Esophagus (tissue), 2 donors: Measurements from ENCODE around the gene TMEM33. TPM values are rescaled to one million over a fixed set of nuclear protein-coding genes. Genes with fewer than 3 reads are reported as not detected.

ENCODE experiments used
- H3K27ac ChIP-seq, 2 donors: one replicate each; pipeline ENCODE4 v1.5.1; 2013; ENCODE audit warnings: low read depth in 2 of 2, mild to moderate bottlenecking in 2 of 2, inconsistent platforms in 1 of 2, low read length in 1 of 2, moderate library complexity in 1 of 2
- H3K27me3 ChIP-seq, 2 donors: one replicate each; pipeline ENCODE4 v1.6.1; 2013; ENCODE audit warnings: low read length in 2 of 2, control low read depth in 1 of 2, mild to moderate bottlenecking in 1 of 2; ENCODE audit not compliant: insufficient read depth in 2 of 2, control insufficient read depth in 1 of 2
- H3K36me3 ChIP-seq, 2 donors: one replicate each; pipeline ENCODE4 v1.6.1; 2013; ENCODE audit warnings: low read length in 1 of 2; ENCODE audit not compliant: control insufficient read depth in 2 of 2, insufficient read depth in 2 of 2
- H3K4me1 ChIP-seq, 2 donors: one replicate each; pipeline ENCODE4 v1.6.1; 2013; ENCODE audit warnings: low read length in 1 of 2; ENCODE audit not compliant: control insufficient read depth in 2 of 2, insufficient read depth in 2 of 2
- H3K4me3 ChIP-seq, 2 donors: one replicate each; pipeline ENCODE4 v1.5.1; 2013; ENCODE audit warnings: low read length in 2 of 2, mild to moderate bottlenecking in 2 of 2, low read depth in 1 of 2, moderate library complexity in 1 of 2
- H3K9me3 ChIP-seq, 2 donors: one replicate each; pipeline ENCODE4 v1.6.1; 2013; ENCODE audit warnings: mild to moderate bottlenecking in 2 of 2, low read depth in 1 of 2, low read length in 1 of 2, moderate library complexity in 1 of 2; ENCODE audit not compliant: control insufficient read depth in 2 of 2, insufficient read depth in 1 of 2
- WGBS, 2 donors: extraction: QIAGEN DNeasy Blood & Tissue Kit; methylation state at CpG; one replicate each; pipeline ENCODE4 v1.1.7; 2013; 5-methylcytosine and 5-hydroxymethylcytosine counted together
- polyA plus RNA-seq, 2 donors: library from polyadenylated mRNA; stranded (reverse); fragments of 200-250 nt; gene quantifications; one replicate each; pipeline ENCODE4 v1.2.3, GENCODE V29; 2013
- donor health status: healthy with polysubstance abuse.
- donor health status: Bipolar disorder and iron deficiency.

The TMEM33 gene
- polyA plus RNA-seq, 2 donors, result 10.9 to 21.0 TPM

- Histone ChIP-seq H3K4me1 (peaks cover 5 to 6% of the 10 kb centered on the region in 2 donors), H3K27ac (no peak overlapping the region), H3K4me3 (peak overlapping the region in 1 of 2 donors; percentile 89), H3K9me3 (no peaks in the 10 kb centered on the region), H3K36me3 (no peaks in the 10 kb centered on the region), H3K27me3 (no peaks in the 10 kb centered on the region)
- 86 to 90% methylated on average over 9 of the region's 9 CpGs for WGBS, 2 donors
Observed at GRCh38 chr4:41934514-41934900, 722 bp upstream of the TMEM33 start.

- Histone ChIP-seq H3K27ac (peak overlapping the region; percentile 85 to 87), H3K27me3 (no peaks in the 10 kb centered on the region), H3K36me3 (no peaks in the 10 kb centered on the region), H3K9me3 (no peaks in the 10 kb centered on the region), H3K4me3 (peak overlapping the region; percentile 79 to 89), H3K4me1 (peaks cover 5 to 6% of the 10 kb centered on the region in 2 donors)
- 2 to 3% methylated on average over 12 of the region's 12 CpGs for WGBS, 2 donors
Observed at GRCh38 chr4:41935652-41936021, 408 bp downstream of the TMEM33 start.

DNA sequence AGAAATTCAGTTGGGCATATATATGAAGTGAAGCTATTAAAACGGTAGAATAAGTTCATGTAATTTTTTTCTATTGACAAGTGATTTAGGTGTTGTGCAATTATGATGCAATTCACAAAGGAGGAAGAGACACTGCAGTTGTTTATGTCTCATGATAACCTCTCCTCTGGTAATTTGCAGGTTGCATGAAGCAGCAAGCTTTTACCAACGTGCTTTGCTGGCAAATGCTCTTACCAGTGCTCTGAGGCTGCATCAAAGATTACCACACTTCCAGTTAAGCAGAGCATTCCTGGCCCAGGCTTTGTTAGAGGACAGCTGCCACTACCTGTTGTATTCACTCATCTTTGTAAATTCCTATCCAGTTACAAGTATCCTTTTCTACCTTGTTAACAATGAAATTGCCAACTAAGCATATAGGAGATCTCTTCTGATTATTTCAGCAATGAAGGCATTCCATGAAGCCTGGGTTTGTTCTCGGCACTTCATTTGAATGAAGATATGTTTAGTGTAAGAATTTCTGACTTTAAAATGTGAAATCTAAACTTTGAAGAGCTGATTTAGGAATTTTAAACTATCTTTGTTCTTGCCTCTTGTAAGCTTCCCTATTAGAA is 3.9 kb downstream of the TMEM33 start:
- WGBS, 2 donors, result 46 to 65% methylated on average over 3 of the region's 3 CpGs
- Histone ChIP-seq H3K27me3 (no peaks in the 10 kb centered on the region), H3K4me3 (no peak overlapping the region), H3K27ac (no peak overlapping the region), H3K4me1 (peaks cover 5 to 6% of the 10 kb centered on the region in 2 donors), H3K36me3 (no peaks in the 10 kb centered on the region), H3K9me3 (no peaks in the 10 kb centered on the region)

GRCh38 chr4:41940834-41941233 is 5.6 kb downstream of the TMEM33 start:
- H3K27me3 ChIP-seq, result no peaks in the 10 kb centered on the region
- no peak overlapping the region for H3K27ac ChIP-seq
- no peak overlapping the region for H3K4me3 ChIP-seq
- no peaks in the 10 kb centered on the region for H3K36me3 ChIP-seq
- no peaks in the 10 kb centered on the region for H3K9me3 ChIP-seq
- peaks cover 5 to 6% of the 10 kb centered on the region in 2 donors for H3K4me1 ChIP-seq

GRCh38 chr4:41943506-41943905 is 8.3 kb downstream of the TMEM33 start:
- no peaks in the 10 kb centered on the region for H3K4me1 ChIP-seq
- H3K4me3 ChIP-seq, result no peak overlapping the region
- no peak overlapping the region for H3K27ac ChIP-seq
- WGBS, 2 donors, result 81 to 85% methylated on average over 2 of the region's 2 CpGs
- no peaks in the 10 kb centered on the region for H3K9me3 ChIP-seq
- no peaks in the 10 kb centered on the region for H3K27me3 ChIP-seq
- no peaks in the 10 kb centered on the region for H3K36me3 ChIP-seq

- Histone ChIP-seq H3K36me3 (no peaks in the 10 kb centered on the region), H3K9me3 (no peaks in the 10 kb centered on the region), H3K27ac (no peak overlapping the region), H3K4me1 (no peaks in the 10 kb centered on the region), H3K4me3 (no peak overlapping the region), H3K27me3 (no peaks in the 10 kb centered on the region)
Observed at GRCh38 chr4:41944089-41944488, 8.9 kb downstream of the TMEM33 start.

DNA sequence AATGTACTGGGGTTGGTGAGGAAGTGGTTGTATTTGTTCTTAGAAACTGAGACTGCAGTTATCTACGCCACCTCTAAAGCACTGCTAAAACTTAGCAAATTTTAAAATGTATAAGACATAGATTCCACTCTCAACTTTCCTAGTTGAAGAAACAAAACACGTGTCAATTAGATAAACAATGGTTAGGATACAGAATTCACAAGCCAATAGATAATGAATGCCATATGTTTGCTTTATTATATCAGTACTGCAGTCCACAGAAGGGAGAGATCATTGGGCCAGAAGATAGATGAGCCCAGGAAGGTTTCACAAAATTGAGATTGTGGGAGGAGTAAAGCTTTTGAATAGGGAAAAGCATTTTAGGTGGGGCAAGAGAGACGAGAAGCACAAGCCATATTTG is 14.3 kb downstream of the TMEM33 start:
- H3K27me3 ChIP-seq, result no peaks in the 10 kb centered on the region
- peaks cover 0 to 2% of the 10 kb centered on the region in 2 donors for H3K36me3 ChIP-seq
- WGBS, 2 donors, result 73 to 77% methylated on average over 3 of the region's 3 CpGs
- H3K4me1 ChIP-seq, result no peaks in the 10 kb centered on the region
- H3K4me3 ChIP-seq, result no peak overlapping the region
- no peaks in the 10 kb centered on the region for H3K9me3 ChIP-seq
- no peak overlapping the region for H3K27ac ChIP-seq

DNA sequence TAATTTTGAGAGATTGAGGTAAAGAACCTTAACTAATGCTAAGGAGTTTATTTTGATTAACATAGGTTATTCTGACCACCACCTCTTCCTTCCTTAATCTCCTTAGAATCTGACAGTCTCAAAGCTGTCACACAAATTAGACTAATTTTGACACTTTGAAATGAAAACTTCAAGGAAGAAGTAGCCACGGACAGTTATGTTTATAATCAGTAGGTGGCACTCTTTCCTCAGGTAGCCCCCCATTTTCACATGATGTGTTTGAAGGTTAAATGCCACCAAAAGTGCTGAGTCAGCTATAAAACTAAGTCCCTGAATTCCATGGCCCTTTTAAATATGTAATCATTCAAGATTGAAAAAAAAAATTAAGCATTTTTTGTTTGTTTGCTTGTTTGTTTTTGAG is 22.4 kb downstream of the TMEM33 start:
- Histone ChIP-seq H3K4me3 (no peak overlapping the region), H3K9me3 (no peaks in the 10 kb centered on the region), H3K36me3 (peaks cover 0 to 2% of the 10 kb centered on the region in 2 donors), H3K27ac (no peak overlapping the region), H3K27me3 (no peaks in the 10 kb centered on the region), H3K4me1 (no peaks in the 10 kb centered on the region)
- WGBS, 2 donors, result 37 to 41% methylated on average over 1 of the region's 1 CpG

DNA sequence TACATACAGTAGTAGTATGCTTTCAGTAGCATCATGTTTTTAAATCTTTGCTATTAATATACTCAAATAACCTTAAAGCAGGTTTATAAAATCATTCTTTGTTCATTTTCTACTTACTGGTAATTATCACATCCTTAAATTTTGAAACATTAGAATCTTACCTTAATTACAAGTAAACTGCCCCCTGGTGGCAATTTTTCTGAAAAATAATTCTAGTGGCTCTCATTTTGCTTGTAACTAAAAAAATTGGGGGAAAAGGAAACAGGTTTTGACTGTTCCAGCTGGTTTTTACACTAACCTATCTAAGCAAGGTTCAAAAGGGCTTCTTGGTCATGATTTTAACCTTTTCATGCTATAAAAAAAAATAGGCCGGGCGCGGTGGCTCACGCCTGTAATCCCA is 27.9 kb downstream of the TMEM33 start:
- Histone ChIP-seq H3K27ac (no peak overlapping the region), H3K4me1 (no peaks in the 10 kb centered on the region), H3K9me3 (no peaks in the 10 kb centered on the region), H3K36me3 (no peaks in the 10 kb centered on the region), H3K27me3 (no peaks in the 10 kb centered on the region), H3K4me3 (no peak overlapping the region)
- WGBS, 2 donors, result 87 to 94% methylated on average over 4 of the region's 4 CpGs

GRCh38 chr4:41964401-41964800 is 29.2 kb downstream of the TMEM33 start:
- Histone ChIP-seq H3K4me3 (no peak overlapping the region), H3K27ac (no peak overlapping the region), H3K36me3 (no peaks in the 10 kb centered on the region), H3K4me1 (no peaks in the 10 kb centered on the region), H3K9me3 (peaks cover 0 to 3% of the 10 kb centered on the region in 2 donors), H3K27me3 (no peaks in the 10 kb centered on the region)
- 93 to 97% methylated on average over 1 of the region's 1 CpG for WGBS, 2 donors
